HCT116 (cell line): ENCODE data around the gene ATP8B4. TPM values are rescaled to one million over a fixed set of nuclear protein-coding genes. Genes with fewer than 3 reads are reported as not detected.

ENCODE experiments used
- ATAC-seq: fragments of 200-7000 bp; cut with Tn5 transposase; 2 replicates; pipeline ENCODE4 v1.9.1; 2020; ENCODE audit warnings: mild to moderate bottlenecking, moderate library complexity
- BruUV-seq: library from RNA; stranded (reverse); fragments of 400-500 nt; replicated peaks from 2 replicates; lab custom pipeline; 2021; lab: Mats Ljungman, UMichigan
- CTCF ChIA-PET: fragments of 300-600 bp; sonication (Branson Sonifier 250); formaldehyde crosslinking; loops from one replicate; lab custom pipeline; 2021; ENCODE audit warnings: antibody characterized with exemption; lab: Charles Lee
- POLR2A ChIA-PET: fragments of 300-600, 350-600 bp; sonication (Branson Sonifier 250); formaldehyde crosslinking; loops from one replicate; lab custom pipeline; 2021; ENCODE audit warnings: antibody characterized with exemption; lab: Charles Lee
- RAD21 ChIA-PET, 2 experiments: fragments of 300-600 bp; sonication (Branson Sonifier 250); formaldehyde crosslinking; loops; one replicate each; lab custom pipeline; 2023; ENCODE audit warnings: low total read pairs in 2 of 2; ENCODE audit not compliant: uncharacterized antibody in 2 of 2, unreplicated experiment in 2 of 2, low non-redundant PET in 1 of 2; lab: Charles Lee
- DNase-seq: peaks from one replicate; pipeline ENCODE4 v3.0.0-alpha.2; 2010; ENCODE audit warnings: low read depth, low spot score
- H2AFZ ChIP-seq: fragments of 200-600 bp; shearing (Covaris generic), sonication (generic); 2 replicates; pipeline ENCODE4 v1.6.1; 2017; ENCODE audit warnings: low read depth, mixed run types, mixed read lengths, antibody characterized with exemption, low read length; ENCODE audit not compliant: poor library complexity, severe bottlenecking
- H3K27ac ChIP-seq: 2 replicates; pipeline ENCODE4 v1.5.1; 2012; ENCODE audit warnings: low read depth, low read length
- H3K27me3 ChIP-seq: fragments of 200-600 bp; sonication (generic); 2 replicates; pipeline ENCODE4 v1.6.1; 2016; ENCODE audit warnings: mixed run types, low read length, mixed read lengths; ENCODE audit not compliant: insufficient read depth
- H3K36me3 ChIP-seq, 2 experiments: fragments of 200-500 bp in 1 of 2; fragments of 200-600 bp in 1 of 2; sonication (Bioruptor generic) in 1 of 2; sonication (generic) in 1 of 2; 2 replicates each; pipeline versions ENCODE4 v1.5.1 to v1.6.1; 2014 to 2016; ENCODE audit warnings: low read length in 2 of 2, inconsistent platforms in 1 of 2, mixed read lengths in 1 of 2, mixed run types in 1 of 2; ENCODE audit not compliant: insufficient read depth in 2 of 2, control insufficient read depth in 1 of 2
- H3K4me1 ChIP-seq, 2 experiments: fragments of 200-600 bp in 1 of 2; sonication (generic) in 1 of 2; 2 replicates each; pipeline versions ENCODE4 v1.5.1 to v1.6.1; 2012 to 2017; ENCODE audit warnings: low read length in 2 of 2, inconsistent platforms in 1 of 2, mild to moderate bottlenecking in 1 of 2, mixed read lengths in 1 of 2, mixed run types in 1 of 2, moderate library complexity in 1 of 2; ENCODE audit not compliant: insufficient read depth in 2 of 2, control insufficient read depth in 1 of 2
- H3K4me2 ChIP-seq: fragments of 200-600 bp; sonication (generic); 2 replicates; pipeline ENCODE4 v1.6.1; 2017; ENCODE audit warnings: mixed run types, low read length, mixed read lengths
- H3K4me3 ChIP-seq, 2 experiments: fragments of 200-600 bp in 1 of 2; sonication (generic) in 1 of 2; replicated peaks in 1 of 2; 2 replicates each; pipeline ENCODE4 v1.5.1; 2011 to 2016; ENCODE audit warnings: low read length in 2 of 2, control low read depth in 1 of 2, low read depth in 1 of 2, mild to moderate bottlenecking in 1 of 2, mixed read lengths in 1 of 2, mixed run types in 1 of 2
- H3K79me2 ChIP-seq: fragments of 200-600 bp; sonication (generic); 2 replicates; pipeline ENCODE4 v1.6.1; 2017; ENCODE audit warnings: mild to moderate bottlenecking, mixed run types, low read length, moderate library complexity, mixed read lengths; ENCODE audit not compliant: insufficient read depth
- H3K9ac ChIP-seq: fragments of 200-600 bp; sonication (generic); 2 replicates; pipeline ENCODE4 v1.6.1; 2016; ENCODE audit warnings: low read length, mixed read lengths
- H3K9me2 ChIP-seq: fragments of 200-600 bp; sonication (generic), shearing (Covaris generic); 2 replicates; pipeline ENCODE4 v1.6.1; 2017; ENCODE audit warnings: mixed run types, mild to moderate bottlenecking, moderate library complexity; ENCODE audit not compliant: insufficient read depth
- H3K9me3 ChIP-seq, 2 experiments: fragments of 200-500 bp in 1 of 2; fragments of 200-600 bp in 1 of 2; sonication (Bioruptor generic) in 1 of 2; sonication (generic) in 1 of 2; 2 replicates each; pipeline ENCODE4 v1.6.1; 2014 to 2017; ENCODE audit warnings: low read length in 2 of 2, mixed read lengths in 2 of 2, inconsistent platforms in 1 of 2, low read depth in 1 of 2, mild to moderate bottlenecking in 1 of 2, mixed run types in 1 of 2, moderate library complexity in 1 of 2; ENCODE audit not compliant: control insufficient read depth in 1 of 2, insufficient read depth in 1 of 2
- H4K20me1 ChIP-seq: fragments of 200-600 bp; sonication (generic), shearing (Covaris generic); 2 replicates; pipeline ENCODE4 v1.6.1; 2017; ENCODE audit warnings: mixed run types, mild to moderate bottlenecking, moderate library complexity; ENCODE audit not compliant: insufficient read depth
- EGR1 ChIP-seq: IDR thresholded peaks from 2 replicates; pipeline ENCODE4 v1.6.1; 2012; ENCODE audit warnings: low read depth
- EZH2 ChIP-seq: fragments of 200-600 bp; sonication (generic); IDR thresholded peaks from 2 replicates; pipeline ENCODE4 v1.6.1; 2017; ENCODE audit warnings: antibody characterized with exemption, mixed run types
- EZH2phosphoT487 ChIP-seq: fragments of 200-600 bp; IDR thresholded peaks from 2 replicates; pipeline ENCODE4 v1.6.1; 2018; ENCODE audit warnings: antibody characterized with exemption, borderline replicate concordance
- FOSL1 ChIP-seq: IDR thresholded peaks from 2 replicates; pipeline ENCODE4 v1.6.1; 2012; ENCODE audit warnings: low read depth
- JUND ChIP-seq: IDR thresholded peaks from 2 replicates; pipeline ENCODE4 v1.6.1; 2012
- POLR2A ChIP-seq: IDR thresholded peaks from 2 replicates; pipeline ENCODE4 v1.7.0; 2011; ENCODE audit warnings: borderline replicate concordance; ENCODE audit not compliant: insufficient read depth, insufficient read length; ENCODE audit errors: extremely low read depth
- POLR2AphosphoS5 ChIP-seq: IDR thresholded peaks from 2 replicates; pipeline ENCODE4 v1.6.1; 2011; ENCODE audit warnings: mild to moderate bottlenecking, low read depth, low read length, moderate library complexity
- SIN3A ChIP-seq: IDR thresholded peaks from 2 replicates; pipeline ENCODE4 v1.6.1; 2012; ENCODE audit warnings: low read depth
- SP1 ChIP-seq: IDR thresholded peaks from 2 replicates; pipeline ENCODE4 v1.6.1; 2012; ENCODE audit warnings: low read depth
- SRF ChIP-seq: IDR thresholded peaks from 2 replicates; pipeline ENCODE4 v1.6.1; 2012; ENCODE audit warnings: low read depth
- TCF7L2 ChIP-seq: IDR thresholded peaks from 2 replicates; pipeline ENCODE4 v1.7.0; 2011; ENCODE audit warnings: borderline replicate concordance, inconsistent platforms; ENCODE audit not compliant: insufficient read depth, insufficient read length; ENCODE audit errors: extremely low read depth
- YY1 ChIP-seq: IDR thresholded peaks from 2 replicates; pipeline ENCODE4 v1.6.1; 2011; ENCODE audit warnings: low read length, low read depth, moderate library complexity, mild to moderate bottlenecking; ENCODE audit not compliant: insufficient replicate concordance; ENCODE audit errors: extremely low read depth
- ZFX ChIP-seq: fragments of 450-650 bp; IDR thresholded peaks from 2 replicates; pipeline ENCODE4 v1.6.1; 2017
- intact Hi-C: fragments of 100-400 bp; cut with micrococcal nuclease; formaldehyde crosslinking; loops from 2 replicates; pipeline ENCODE4 v1.10.0; 2022
- total RNA-seq: library from RNA; stranded (reverse); gene quantifications from one replicate; pipeline ENCODE4 v1.2.1, GENCODE V29; 2021; ENCODE audit not compliant: unreplicated experiment
- TF ChIP-seq, protein P1 (sequence below): IDR thresholded peaks from 2 replicates; pipeline ENCODE4 v1.6.1; 2012
- TF ChIP-seq, protein P2 (sequence below): IDR thresholded peaks from 2 replicates; pipeline ENCODE4 v1.6.1; 2012

The ATP8B4 gene
- total RNA-seq, 1 experiment from 2014 or later: 0.25 TPM

DNA sequence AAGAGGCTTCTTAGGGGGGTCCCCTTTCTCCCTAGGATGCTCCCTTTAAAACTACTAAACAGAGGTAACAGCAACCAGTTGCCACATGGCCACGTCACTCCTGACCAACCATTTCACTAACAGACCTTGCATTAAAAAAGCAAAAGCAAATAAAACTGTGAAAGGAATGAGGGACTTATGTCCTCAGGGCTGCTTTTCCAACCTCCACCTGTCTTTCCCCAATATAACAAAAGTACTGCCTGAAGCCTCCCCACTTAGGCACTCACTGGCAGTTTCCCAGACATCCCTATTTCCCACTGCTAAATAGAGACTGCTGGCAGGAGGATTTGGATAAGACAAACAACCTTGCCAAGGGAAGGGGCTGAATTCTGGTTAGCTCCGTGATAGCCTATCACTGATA is 130.3 kb downstream of the ATP8B4 start:
- RAD21 ChIA-PET: no interaction called here
- no peaks in the 10 kb centered on the region for H3K9me3 ChIP-seq
- H3K4me2 ChIP-seq: no peak overlapping the region
- H3K36me3 ChIP-seq: no peaks in the 10 kb centered on the region
- no peak overlapping the region for H3K27ac ChIP-seq
- no peaks in the 10 kb centered on the region for H3K4me1 ChIP-seq
- H3K27me3 ChIP-seq: no peaks in the 10 kb centered on the region
- CTCF ChIA-PET: no interaction called here
- no peak overlapping the region for H3K9ac ChIP-seq
- no peaks in the 10 kb centered on the region for H3K9me2 ChIP-seq
- intact Hi-C loops: no loop called here
- no peak overlapping the region for H2AFZ ChIP-seq
- no peaks in the 10 kb centered on the region for H4K20me1 ChIP-seq
- DNase-seq (no peak), ATAC-seq (no peak)
- TF ChIP-seq POLR2A (no peak), POLR2AphosphoS5 (no peak), SRF (no peak), EZH2phosphoT487 (no peak), YY1 (no peak), EGR1 (no peak)
- TF ChIP-seq, protein P1, sequence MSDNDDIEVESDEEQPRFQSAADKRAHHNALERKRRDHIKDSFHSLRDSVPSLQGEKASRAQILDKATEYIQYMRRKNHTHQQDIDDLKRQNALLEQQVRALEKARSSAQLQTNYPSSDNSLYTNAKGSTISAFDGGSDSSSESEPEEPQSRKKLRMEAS: no peak
- TF ChIP-seq, protein P2, sequence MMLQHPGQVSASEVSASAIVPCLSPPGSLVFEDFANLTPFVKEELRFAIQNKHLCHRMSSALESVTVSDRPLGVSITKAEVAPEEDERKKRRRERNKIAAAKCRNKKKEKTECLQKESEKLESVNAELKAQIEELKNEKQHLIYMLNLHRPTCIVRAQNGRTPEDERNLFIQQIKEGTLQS: no peak
- H3K79me2 ChIP-seq: no peaks in the 10 kb centered on the region
- POLR2A ChIA-PET: no interaction called here
- H3K4me3 ChIP-seq: no peak overlapping the region
- no TSS peak for BruUV-seq

DNA sequence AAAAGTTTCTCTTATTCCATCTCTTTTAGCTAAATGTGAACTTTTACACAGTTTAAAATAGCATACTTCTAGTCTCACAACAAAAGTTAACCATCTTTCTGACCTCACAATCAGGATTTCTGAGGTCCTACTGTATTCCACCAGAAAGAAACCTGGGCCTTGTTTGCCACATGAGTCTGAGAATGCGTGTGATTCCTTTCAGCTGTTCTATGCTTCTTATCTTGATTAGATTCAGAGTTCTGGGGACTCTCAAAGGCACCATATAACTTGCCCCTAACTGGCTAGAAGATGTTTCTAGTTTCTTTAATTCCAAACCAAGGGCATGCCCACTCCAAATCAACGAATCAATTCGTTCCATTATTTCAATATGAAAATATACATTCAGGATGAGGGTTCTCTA is 131.1 kb downstream of the ATP8B4 start:
- CTCF ChIA-PET: interaction anchor here (0.8 kb wide), 1 partner anchor 113 kb away, joined by 3 read pairs; no protein-coding TSS in a partner anchor

More for the DNA sequence above, 131.1 kb downstream of the ATP8B4 start:
- no peaks in the 10 kb centered on the region for H3K79me2 ChIP-seq
- POLR2A ChIA-PET: no interaction called here
- H4K20me1 ChIP-seq: no peaks in the 10 kb centered on the region
- no peak overlapping the region for H3K27ac ChIP-seq
- H3K4me3 ChIP-seq: no peak overlapping the region
- no peak overlapping the region for H3K4me2 ChIP-seq
- TF ChIP-seq TCF7L2: no peak
- TF ChIP-seq SIN3A: no peak
- no peak for TF ChIP-seq ZFX
- no peak for TF ChIP-seq EZH2
- no peak for TF ChIP-seq JUND
- TF ChIP-seq, protein P2: no peak
- no peak for TF ChIP-seq FOSL1
- TF ChIP-seq EZH2phosphoT487: no peak
- TF ChIP-seq, protein P1: no peak
- no peak for TF ChIP-seq SP1
- TF ChIP-seq SRF: no peak
- RAD21 ChIA-PET: no interaction called here
- no peaks in the 10 kb centered on the region for H3K9me3 ChIP-seq
- no peaks in the 10 kb centered on the region for H3K4me1 ChIP-seq
- H2AFZ ChIP-seq: no peak overlapping the region
- BruUV-seq: no TSS peak
- H3K9me2 ChIP-seq: no peaks in the 10 kb centered on the region
- no peak overlapping the region for H3K9ac ChIP-seq
- H3K36me3 ChIP-seq: no peaks in the 10 kb centered on the region
- intact Hi-C loops: no loop called here
- DNase-seq (no peak), ATAC-seq (no peak)
- H3K27me3 ChIP-seq: no peaks in the 10 kb centered on the region
